Measurements from ENCODE around the gene VWDE. TPM values are rescaled to one million over a fixed set of nuclear protein-coding genes. Genes with fewer than 3 reads are reported as not detected.

The VWDE gene
- polyA plus RNA-seq, 3 donors = not detected

DNA sequence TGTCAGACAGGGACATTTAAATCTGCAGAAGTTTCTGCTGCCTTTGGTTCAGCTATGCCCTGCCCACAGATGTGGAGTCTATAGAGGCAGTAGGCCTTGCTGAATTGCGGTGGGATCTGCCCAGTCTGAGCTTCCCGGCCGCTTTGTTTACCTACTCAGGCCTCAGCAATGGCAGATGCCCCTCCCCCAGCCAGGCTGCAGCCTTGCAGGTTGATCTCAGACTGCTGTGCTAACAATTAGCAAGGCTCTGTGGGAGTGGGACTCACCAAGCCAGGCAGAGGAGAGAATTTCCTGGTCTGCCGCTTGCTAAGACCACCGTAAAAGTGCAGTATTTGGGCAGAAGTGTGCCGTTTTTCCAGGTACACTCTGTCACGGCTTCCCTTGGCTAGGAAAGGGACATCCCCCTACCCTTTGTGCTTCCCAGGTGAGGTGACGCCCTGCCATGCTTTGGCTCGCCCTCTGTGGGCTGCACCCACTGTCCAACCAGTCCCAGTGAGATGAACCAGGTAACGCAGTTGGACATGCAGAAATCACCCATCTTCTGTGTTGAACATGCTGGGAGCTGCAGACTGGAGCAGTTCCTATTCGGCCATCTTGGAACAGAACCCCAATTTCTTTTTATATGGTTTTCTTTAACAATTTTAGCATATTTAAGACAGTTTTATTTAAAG, 28.4 kb upstream of the VWDE start:
- Mint-ChIP-seq H3K4me1 (no peaks in the 10 kb centered on the region), H3K27me3 (ENCODE audit: low read depth in 3 of 3) (peaks cover 0 to 2% (median 1%) of the 10 kb centered on the region in 3 donors), H3K36me3 (no peaks in the 10 kb centered on the region), H3K9me3 (peaks cover 0 to 10% (median 4%) of the 10 kb centered on the region in 7 donors), H3K27ac (no peak overlapping the region), H3K4me3 (no peak overlapping the region)
- TF ChIP-seq, protein P1, sequence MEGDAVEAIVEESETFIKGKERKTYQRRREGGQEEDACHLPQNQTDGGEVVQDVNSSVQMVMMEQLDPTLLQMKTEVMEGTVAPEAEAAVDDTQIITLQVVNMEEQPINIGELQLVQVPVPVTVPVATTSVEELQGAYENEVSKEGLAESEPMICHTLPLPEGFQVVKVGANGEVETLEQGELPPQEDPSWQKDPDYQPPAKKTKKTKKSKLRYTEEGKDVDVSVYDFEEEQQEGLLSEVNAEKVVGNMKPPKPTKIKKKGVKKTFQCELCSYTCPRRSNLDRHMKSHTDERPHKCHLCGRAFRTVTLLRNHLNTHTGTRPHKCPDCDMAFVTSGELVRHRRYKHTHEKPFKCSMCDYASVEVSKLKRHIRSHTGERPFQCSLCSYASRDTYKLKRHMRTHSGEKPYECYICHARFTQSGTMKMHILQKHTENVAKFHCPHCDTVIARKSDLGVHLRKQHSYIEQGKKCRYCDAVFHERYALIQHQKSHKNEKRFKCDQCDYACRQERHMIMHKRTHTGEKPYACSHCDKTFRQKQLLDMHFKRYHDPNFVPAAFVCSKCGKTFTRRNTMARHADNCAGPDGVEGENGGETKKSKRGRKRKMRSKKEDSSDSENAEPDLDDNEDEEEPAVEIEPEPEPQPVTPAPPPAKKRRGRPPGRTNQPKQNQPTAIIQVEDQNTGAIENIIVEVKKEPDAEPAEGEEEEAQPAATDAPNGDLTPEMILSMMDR (IDR thresholded peaks at IDR 0.05) = no peak
- Histone ChIP-seq H3K9ac (ENCODE audit: insufficient read depth, low read length, poor library complexity, severe bottlenecking) (no peak overlapping the region), H3K27ac (ENCODE audit: low read depth in 1 of 2, low read length in 2 of 2) (no peak overlapping the region), H3K4me2 (replicated peaks; ENCODE audit: extremely low read depth, low read length, poor library complexity, severe bottlenecking) (no peak overlapping the region), H2AFZ (ENCODE audit: insufficient read depth, low read depth, low read length, poor library complexity, severe bottlenecking) (no peak overlapping the region), H3K79me2 (ENCODE audit: insufficient read depth, low read length) (no peaks in the 10 kb centered on the region), H3K4me1 (ENCODE audit: control insufficient read depth in 1 of 2, insufficient read depth in 2 of 2, low read length in 2 of 2) (no peaks in the 10 kb centered on the region), H3K27me3 (ENCODE audit: control insufficient read depth in 2 of 2, insufficient read depth in 2 of 2, low read length in 2 of 2) (no peaks in the 10 kb centered on the region), H4K20me1 (ENCODE audit: insufficient read depth, low read length) (no peaks in the 10 kb centered on the region), H3K9me3 (replicated peaks in 1 of 2; ENCODE audit: control insufficient read depth in 1 of 2, insufficient read depth in 1 of 2, low read length in 2 of 2) (no peaks in the 10 kb centered on the region), H3K36me3 (replicated peaks in 1 of 2; ENCODE audit: control insufficient read depth in 1 of 2, insufficient read depth in 2 of 2, low read length in 2 of 2) (no peaks in the 10 kb centered on the region), H3K4me3 (replicated peaks in 1 of 3; ENCODE audit: low read depth in 2 of 3, low read length in 3 of 3) (no peak overlapping the region)
- intact Hi-C loops (cut with micrococcal nuclease) = no loop called here
- DNase-seq = no peak
- 88% methylated on average over 4 of the region's 11 CpGs for WGBS (ENCODE audit: insufficient coverage)

DNA sequence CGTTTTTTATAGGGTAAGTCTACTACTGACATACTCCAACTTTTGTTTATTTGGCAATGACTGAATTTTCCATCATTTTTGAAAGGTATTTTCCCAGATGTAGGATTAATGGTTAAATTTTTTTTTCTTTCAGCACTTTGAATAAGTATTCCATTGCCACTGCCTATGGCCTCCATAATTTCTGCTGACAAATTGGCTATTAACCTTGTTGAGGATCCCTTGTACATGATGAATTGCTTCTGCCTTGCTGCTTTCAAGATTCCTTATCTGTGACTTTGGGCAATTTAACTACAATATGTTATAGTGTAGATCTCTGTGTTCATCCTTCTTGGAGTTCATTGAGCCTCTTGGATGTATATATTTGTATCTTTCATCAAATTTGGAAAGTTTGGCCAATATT, 21.6 kb upstream of the VWDE start:
- peaks cover 0 to 18% (median 6%) of the 10 kb centered on the region in 7 donors for H3K9me3 Mint-ChIP-seq
- TF ChIP-seq, protein P1 (IDR thresholded peaks at IDR 0.05) = no peak
- H3K4me1 Mint-ChIP-seq = no peaks in the 10 kb centered on the region
- no peaks in the 10 kb centered on the region for H4K20me1 ChIP-seq (ENCODE audit: insufficient read depth, low read length)
- H3K4me3 ChIP-seq (replicated peaks in 1 of 3; ENCODE audit: low read depth in 2 of 3, low read length in 3 of 3) = no peak overlapping the region
- no peaks in the 10 kb centered on the region for H3K36me3 Mint-ChIP-seq
- no peak overlapping the region for H2AFZ ChIP-seq (ENCODE audit: insufficient read depth, low read depth, low read length, poor library complexity, severe bottlenecking)
- peaks cover 1 to 2% (median 2%) of the 10 kb centered on the region in 3 donors for H3K27me3 Mint-ChIP-seq (ENCODE audit: low read depth in 3 of 3)
- DNase-seq = no peak
- H3K36me3 ChIP-seq (replicated peaks in 1 of 2; ENCODE audit: control insufficient read depth in 1 of 2, insufficient read depth in 2 of 2, low read length in 2 of 2) = no peaks in the 10 kb centered on the region
- H3K9me3 ChIP-seq (replicated peaks in 1 of 2; ENCODE audit: control insufficient read depth in 1 of 2, insufficient read depth in 1 of 2, low read length in 2 of 2) = no peaks in the 10 kb centered on the region
- WGBS (ENCODE audit: insufficient coverage) = no CpG with 5 or more reads among the region's 1 CpG
- H3K4me1 ChIP-seq (ENCODE audit: control insufficient read depth in 1 of 2, insufficient read depth in 2 of 2, low read length in 2 of 2) = no peaks in the 10 kb centered on the region
- H3K4me3 Mint-ChIP-seq = no peak overlapping the region
- H3K27ac ChIP-seq (ENCODE audit: low read depth in 1 of 2, low read length in 2 of 2) = no peak overlapping the region
- intact Hi-C loops (cut with micrococcal nuclease) = no loop called here
- no peak overlapping the region for H3K27ac Mint-ChIP-seq
- no peaks in the 10 kb centered on the region for H3K27me3 ChIP-seq (ENCODE audit: control insufficient read depth in 2 of 2, insufficient read depth in 2 of 2, low read length in 2 of 2)
- H3K79me2 ChIP-seq (ENCODE audit: insufficient read depth, low read length) = no peaks in the 10 kb centered on the region
- no peak overlapping the region for H3K4me2 ChIP-seq (replicated peaks; ENCODE audit: extremely low read depth, low read length, poor library complexity, severe bottlenecking)
- no peak overlapping the region for H3K9ac ChIP-seq (ENCODE audit: insufficient read depth, low read length, poor library complexity, severe bottlenecking)
